ENCODE results near the gene AGFG2.
"Not testable (repeated sequence)": the region's sequence is repeated elsewhere in the genome, so short reads cannot be mapped to it uniquely, and the experiment has no call there.

The AGFG2 gene

DNA sequence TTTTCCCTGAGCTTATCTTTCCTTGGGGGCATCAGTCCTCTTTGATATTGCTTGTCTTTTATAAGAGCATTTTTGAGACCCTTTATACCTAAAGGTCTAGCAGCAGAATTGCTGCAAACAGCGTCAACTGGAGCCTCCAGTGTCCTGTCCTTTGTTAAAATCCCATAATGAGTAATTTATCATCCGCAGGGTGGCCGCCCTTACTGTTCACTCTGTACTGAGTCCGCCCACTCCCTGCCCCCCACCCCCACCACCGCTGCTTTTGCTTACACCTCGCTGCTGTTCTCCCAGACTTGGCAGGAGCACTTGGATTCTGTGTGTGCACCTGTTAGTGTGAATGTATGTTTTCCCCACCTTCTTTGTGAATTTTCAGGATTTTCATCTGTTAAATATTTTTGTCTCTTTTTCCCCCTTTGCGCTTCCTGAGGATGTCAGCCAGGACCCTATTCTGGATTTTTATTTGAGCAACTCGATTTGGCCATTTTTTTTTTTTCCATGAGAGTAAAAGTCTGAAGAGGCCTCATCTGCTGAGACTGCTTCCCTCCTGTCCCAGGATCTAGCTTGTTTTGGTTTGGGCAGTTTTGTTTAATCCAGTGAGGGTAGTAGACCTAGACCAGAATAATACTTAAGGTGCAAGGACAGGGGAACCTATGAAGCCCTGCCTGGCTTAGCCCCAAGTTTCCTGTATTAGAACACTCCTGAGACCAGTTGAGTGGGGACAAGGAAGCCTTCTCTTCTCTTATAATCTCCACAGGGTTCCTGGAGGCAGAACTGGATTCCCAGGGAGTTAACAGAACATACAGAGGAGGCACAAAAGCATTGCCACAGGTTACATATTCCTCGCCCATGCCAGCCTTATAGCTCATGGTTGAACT lies 8.2 kb downstream of the AGFG2 start:
- H3K4me3 ChIP-seq (ENCODE audit: low read depth, low read length): no peak overlapping the region

DNA sequence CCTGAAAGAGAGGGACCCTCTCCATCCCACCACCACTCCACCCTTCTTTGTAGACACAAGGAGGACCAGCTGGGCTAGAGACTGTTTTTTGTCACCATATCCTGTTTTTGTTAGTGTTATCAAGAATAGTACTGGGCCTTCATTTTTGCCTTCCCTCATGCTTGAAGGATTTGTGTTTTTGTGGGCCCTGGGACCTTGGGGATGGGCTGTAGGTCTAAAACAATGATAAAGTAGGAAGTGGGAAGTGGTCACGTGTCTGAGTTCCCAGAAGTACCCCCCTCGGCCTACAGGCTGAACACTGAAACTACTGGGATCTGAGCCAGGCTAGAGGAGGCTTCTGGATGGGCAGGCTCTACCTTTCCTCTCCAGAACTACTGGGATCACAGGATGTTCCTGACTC lies 8.9 kb downstream of the AGFG2 start:
- no peak overlapping the region for H3K4me3 ChIP-seq (ENCODE audit: low read depth, low read length)

DNA sequence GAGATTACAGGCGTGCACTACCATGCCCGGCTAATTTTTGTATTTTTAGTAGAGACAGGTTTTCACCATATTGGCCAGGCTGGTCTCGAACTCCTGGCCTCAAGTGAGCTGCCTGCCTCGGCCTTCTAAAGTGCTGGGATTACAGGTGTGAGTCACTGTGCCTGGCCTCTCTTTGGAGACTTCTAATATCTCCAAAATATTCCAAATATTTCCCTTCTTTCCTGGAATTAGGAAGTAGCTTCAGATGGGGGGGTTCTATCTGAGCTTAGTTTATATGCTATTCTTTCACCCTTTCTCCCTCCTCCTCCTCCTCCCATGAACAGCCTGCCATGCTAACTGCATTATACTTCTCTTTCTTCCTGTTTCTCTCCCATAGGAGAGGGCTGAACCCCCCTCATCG lies 9.4 kb downstream of the AGFG2 start:
- H3K4me3 ChIP-seq (ENCODE audit: low read depth, low read length): not testable (repeated sequence)

DNA sequence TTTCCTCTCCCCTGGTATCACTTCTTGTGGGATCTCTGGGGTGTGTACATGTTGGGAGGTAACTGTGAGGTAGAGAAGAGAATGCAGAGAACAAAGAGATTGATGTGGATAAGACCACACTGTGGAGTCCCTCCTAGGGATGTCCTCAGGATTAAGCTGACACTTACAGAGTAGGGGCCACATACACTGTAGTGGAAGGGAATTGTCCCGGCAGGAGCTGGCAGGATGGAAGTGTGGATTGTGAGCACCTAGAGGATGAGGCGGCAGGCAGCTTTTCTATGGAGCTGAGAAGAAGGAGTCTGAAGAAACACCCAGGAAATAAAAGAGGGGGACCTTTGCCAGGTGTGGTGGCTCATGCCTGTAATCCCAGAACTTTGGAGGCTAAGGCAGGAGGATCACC lies 13.5 kb downstream of the AGFG2 start:
- no peak overlapping the region for H3K4me3 ChIP-seq (ENCODE audit: low read depth, low read length)

DNA sequence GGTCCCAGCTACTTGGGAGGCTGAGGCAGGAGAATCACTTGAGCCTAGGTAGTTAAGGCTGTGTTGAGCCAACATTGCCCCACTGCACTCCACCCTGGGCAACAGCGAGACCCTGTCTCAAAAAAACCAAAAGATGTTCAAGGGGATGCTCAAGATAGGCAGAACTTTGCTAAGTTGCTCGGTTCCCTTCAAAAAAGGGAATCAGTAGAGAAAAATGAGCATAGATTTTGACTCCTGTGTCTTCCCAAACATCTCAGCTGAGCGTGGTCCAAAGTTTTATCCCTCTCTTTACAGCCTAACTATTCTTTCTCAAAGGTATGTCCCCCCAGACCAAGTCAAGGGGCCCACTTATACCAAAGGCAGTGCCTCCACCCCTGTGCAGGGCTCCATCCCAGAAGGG lies 14.0 kb downstream of the AGFG2 start:
- no peak overlapping the region for H3K4me3 ChIP-seq (ENCODE audit: low read depth, low read length)

DNA sequence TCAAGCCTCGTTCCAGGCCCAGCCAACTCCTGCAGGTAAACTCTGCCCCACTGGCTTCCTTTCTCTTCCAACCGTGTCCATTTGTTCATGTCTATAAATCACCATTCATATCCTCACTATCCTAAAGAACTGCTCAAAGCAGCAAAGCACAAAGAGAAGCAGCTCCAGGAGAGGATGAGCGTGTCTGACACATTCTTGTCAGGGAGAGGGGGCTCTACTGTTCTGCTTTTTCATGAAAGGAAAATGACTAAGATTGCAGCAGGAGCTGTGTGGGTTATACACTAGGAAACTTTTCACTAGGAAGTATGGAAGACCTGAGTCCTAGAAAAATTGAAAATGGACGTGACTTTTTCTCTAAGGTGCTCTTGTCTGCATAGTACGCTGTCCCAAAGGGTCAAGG lies 16.7 kb downstream of the AGFG2 start:
- H3K4me3 ChIP-seq (ENCODE audit: low read depth, low read length): no peak overlapping the region

DNA sequence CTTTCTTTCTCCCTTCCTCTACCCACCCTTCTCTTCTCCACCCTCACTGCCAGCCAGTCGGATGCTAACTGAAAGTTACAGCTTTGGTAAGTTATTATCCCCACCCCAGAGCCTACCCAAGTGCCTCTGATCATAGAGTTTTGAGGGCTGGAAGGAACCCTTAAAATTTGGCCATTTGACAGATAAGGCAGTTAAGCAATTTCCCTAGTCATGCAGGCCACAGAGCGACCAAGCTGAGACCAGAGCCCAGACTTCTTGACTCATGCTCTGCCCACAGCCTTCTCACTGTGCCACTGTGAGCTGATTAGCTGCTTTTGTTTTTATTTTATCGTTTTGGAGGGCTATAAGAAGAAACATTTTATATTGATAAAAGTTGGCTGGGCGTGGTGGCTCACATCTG lies 17.5 kb downstream of the AGFG2 start:
- no peak overlapping the region for H3K4me3 ChIP-seq (ENCODE audit: low read depth, low read length)

DNA sequence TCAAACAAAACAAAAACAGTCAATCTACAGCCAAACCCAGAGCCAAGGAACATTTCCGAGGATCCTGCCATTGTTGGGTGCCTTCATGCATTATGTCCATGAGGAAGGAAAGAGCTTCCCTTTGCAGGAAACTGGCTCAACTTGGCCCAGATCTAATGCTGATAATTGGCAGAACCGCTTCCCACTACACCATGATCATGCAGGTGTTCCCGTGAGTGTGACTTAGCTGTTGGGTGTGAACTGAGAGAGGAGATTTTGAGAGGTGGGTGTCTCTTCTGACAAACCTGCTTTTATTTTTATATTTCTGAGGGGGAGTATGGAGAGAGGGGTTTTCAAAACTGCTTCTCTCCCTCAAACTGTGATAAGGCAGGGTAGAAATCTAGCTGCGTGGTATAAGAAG lies 20.1 kb downstream of the AGFG2 start:
- H3K4me3 ChIP-seq (ENCODE audit: low read depth, low read length): no peak overlapping the region

DNA sequence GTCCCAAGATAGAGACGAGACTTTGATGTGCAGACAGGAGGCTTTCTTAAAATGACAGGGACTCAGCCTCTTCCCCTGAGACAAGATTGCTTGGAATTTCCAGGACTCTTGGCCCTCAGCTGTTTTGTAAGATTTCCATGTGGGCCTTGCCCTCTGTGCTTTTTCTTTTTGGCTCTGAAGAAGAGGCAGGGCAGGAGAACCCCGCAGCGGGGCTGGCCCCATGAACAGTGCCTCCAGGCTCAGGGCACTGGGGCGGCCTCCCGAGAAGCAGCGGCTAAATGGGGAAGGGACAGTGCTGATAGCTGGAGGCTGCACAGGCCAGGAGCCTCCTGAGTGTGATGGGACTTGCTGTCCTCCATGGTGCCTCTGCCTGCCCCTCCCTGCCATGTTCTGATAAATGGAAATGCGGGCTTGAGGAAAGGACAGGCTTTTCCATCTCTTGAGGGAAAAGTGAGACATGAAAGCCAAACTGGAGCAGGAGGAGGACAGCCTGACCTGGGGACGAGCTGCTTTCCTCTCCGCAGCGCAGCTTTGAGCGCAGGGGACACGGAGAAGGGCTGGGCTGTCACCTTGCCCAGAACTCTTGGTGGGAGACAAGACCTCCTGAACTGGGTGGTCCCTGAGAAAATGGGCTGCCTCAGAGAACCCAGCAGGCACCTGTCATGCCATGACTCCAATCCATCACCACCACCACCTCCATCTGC lies 22.6 kb downstream of the AGFG2 start:
- no peak overlapping the region for H3K4me3 ChIP-seq (ENCODE audit: low read depth, low read length)

DNA sequence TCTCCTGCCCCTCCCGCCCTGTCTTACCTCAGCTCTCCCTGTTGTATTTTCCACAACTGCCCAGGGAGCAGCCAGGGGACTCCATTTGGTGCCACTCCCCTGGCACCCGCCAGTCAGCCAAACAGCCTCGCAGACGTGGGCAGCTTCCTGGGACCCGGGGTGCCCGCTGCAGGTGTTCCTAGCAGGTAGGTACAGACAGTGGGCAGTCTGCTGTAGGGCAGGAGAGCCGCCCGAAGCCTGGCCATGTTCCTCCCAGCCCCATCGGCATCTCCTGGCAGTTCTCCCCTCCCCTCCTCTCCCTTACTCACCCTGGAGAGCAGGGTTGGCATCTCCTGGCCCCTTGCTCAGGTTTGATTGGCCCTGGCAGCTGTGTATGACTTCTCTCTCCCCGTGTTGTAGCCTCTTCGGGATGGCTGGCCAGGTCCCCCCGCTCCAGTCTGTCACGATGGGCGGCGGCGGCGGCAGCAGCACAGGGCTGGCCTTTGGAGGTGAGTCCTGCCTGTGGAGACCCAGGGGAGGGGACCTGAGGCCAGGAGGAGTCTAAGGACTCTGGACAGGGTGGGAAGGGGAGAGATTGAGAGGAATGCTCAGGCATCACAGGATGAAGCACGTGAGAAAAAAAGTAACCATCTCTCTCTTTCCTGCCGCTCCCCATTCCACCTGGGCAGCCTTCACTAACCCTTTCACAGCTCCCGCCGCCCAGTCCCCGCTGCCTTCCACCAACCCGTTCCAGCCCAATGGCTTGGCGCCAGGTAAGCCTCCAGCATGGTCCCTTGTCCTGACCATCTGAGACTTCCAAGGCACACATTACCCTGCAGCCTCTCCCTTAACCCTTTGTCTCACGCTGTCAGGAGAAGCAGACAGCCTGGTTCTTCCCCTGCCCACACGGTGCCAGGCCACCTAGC lies 23.4 kb downstream of the AGFG2 start:
- no peak overlapping the region for H3K4me3 ChIP-seq (ENCODE audit: low read depth, low read length)

DNA sequence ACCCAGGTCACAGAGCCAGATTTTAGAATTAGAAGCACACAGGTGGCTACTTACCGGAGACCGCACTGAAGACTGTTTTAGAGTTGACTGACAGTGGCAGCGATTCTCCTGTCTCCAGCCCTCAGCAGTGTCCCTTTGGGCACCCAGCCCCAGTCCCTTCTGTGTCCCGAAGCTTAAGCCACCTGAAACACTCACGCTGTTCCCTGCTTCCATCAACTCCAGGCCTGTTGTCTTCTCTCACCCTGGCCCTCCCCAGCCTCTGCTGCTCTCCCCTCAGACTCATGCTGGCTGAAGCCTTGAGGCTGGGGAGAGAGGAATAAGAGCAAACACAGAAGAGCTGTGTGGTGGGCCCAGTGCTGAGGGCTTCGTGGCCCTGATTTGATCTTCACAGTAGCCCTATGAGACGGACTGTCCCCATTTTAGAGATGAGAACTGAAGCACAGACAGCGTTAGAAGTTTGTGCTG lies 24.1 kb downstream of the AGFG2 start:
- H3K4me3 ChIP-seq (ENCODE audit: low read depth, low read length): no peak overlapping the region

DNA sequence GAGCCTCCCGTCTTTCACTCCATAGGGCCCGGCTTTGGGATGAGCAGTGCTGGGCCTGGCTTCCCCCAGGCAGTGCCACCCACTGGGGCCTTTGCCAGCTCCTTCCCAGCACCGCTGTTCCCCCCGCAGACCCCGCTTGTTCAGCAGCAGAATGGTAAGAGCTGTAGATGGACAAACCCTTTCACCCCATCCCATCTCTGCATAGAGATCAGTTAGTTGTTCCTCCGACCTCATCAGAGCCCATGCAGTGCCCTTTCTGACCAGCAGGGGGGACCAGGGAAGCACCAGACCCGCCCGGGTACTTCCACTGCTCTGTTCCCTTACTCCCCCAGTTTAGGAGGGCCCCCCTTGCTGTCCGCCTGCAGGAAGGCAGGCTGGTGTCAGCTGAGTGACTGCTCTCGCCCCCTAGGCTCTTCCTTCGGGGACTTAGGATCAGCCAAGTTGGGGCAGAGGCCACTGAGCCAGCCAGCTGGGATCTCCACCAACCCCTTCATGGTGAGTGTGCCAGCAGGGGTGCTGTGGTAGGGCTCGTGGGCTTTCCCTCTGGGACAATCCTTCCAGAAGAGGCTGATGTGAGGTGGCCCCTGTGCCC lies 24.9 kb downstream of the AGFG2 start:
- no peak overlapping the region for H3K4me3 ChIP-seq (ENCODE audit: low read depth, low read length)

DNA sequence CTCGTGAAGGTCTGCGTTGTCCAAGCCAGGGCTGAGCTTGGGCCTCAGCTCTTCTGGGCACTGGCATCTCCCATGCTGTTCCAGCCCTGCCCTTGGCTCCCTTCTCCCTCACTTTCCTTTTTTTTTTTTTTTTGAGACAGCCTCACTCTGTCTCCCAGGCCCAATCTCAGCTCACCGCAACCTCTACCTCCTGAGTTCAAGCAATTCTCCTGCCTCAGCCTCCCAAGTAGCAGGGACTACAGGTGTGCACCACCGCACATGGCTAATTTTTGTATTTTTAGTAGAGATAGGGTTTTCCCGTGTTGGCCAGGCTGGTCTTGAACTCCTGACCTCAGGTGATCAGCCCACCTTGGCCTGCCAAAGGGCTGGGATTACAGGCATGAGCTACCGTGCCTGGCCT lies 25.4 kb downstream of the AGFG2 start:
- H3K4me3 ChIP-seq (ENCODE audit: low read depth, low read length): not testable (repeated sequence)

DNA sequence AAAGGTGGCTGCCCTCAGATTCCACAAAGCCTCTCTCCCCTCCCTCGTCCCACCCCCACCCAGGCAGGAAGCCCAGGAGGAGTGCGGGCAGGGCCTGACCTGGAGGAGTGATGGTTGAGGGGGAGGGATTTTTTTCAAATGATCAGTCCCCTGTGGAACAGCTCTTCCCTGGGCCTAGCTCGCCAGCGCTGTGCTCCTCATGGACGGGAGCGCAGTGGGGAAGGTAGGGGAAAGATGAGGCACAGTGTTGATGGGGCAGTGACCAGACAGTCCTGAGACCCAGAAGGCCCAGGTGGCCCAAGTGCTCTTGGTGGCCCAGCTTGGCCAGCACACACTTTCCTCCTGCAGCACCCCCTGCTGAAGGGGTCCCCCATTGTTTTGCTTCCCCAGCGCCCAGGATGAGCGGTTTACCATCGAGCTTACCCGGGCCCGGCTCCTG lies 26.1 kb downstream of the AGFG2 start:
- H3K4me3 ChIP-seq (ENCODE audit: low read depth, low read length): no peak overlapping the region

DNA sequence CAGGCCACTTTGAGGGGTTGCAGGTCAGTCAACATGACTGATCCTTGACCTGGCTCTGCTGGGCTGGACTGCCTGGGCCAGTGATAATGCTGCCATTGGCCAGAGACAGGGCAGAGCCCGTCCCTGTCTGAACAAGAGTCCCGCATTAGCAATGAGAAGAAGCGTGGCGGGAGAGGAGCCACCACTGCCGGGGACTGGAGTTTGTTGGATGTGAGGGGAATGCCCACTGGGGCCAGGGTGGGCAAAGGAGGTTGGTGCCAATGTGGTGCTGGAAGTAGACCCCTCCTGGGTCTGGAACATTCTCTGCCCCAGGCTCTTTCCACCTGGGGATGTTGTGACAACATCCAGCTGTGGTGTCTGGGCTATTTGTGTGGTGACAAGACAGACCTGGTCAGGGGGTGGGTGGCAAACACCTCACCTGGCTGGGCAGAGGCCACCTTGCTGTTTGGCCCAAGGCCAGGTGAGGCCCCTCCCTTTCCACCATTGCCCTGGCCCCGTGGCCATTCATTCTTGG lies 27.1 kb downstream of the AGFG2 start:
- H3K4me3 ChIP-seq (ENCODE audit: low read depth, low read length): no peak overlapping the region

DNA sequence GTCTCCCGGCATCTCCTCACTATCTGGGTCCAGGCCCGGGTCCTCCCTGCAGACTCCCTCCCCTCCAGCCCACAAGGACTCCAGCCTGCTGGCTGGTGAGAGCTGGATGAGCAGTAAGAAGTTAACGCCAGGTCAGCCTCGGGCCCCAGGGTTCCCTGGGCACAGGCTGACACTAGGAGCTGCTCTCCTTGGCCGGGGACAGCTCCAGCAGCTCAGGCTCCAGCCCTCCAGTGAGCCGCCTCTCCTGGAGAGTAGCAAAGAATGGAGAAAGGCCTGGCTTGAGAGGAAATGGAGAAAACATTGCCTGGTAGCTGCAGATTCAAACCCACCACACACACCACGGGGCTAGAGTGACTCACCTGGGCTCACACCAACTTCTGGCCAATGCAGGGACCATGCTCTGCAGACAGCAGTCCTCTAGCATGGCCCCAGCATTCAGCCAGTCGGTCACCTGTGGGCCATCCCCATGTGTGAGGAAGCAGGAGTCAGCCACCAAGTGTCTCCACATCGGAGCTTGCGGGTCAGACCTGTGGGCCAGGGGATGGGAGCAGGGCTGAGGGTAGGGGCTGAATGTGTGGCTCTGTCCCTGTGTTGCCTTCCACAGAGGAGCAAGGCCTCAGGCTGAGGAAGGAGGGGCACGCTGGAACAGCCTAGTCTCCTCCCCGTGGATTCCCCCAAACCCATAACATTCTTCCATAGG lies 28.2 kb downstream of the AGFG2 start:
- no peak overlapping the region for H3K4me3 ChIP-seq (ENCODE audit: low read depth, low read length)

DNA sequence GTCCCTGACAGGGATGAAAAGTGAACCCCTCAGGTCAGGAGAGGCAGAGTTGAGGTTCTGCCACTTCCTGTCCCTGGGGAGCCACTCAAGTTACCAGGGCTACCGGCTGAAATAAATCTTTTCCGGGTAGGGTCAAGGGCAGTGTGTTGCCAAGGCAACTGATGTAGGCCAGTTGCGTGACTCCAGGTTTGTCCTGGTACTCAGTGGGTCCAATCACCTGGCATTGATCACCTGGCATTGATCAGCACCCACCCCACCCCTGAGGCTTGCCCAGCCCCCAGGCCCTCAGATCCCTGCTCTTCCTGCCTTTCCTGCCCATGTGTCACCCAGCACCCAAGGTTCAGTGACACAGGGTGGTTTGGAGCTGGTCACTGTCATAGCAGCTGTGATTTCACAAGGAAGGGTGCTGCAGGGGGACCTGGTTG lies 28.8 kb downstream of the AGFG2 start:
- no peak overlapping the region for H3K4me3 ChIP-seq (ENCODE audit: low read depth, low read length)

DNA sequence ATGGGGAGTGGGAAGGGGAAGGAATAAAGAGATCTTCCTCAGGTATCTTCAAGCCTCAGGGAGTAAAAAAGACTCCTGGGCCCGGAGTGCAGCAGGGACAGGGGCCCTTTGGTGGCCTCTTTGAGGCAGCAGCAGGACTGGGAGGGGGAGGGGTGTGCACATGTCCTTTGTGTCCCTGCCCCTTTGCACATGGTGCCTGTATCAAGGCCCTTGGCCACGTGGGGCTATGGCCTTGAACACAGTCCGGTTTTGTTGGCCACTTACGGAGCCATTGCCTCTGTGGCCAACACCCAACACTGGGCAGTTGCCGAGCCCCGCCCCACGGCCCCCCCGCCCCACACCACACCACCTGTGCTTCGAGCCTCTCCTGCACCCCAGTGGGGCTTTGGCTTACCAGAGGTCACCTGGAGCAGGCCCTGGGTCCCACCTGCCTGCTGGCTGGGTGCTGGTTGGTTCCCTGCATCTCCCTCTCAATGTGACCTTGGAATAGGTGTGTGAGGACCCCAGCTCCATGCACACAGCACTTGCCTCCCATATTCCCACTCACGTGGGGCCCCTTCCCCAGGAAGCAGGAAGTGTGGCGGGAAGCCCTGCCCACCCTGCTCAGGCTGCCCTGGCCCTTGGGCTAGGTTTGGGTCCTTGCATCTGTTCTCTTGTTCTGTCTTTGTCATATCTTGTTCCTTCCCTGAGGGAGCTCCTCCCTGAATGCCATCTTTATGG lies 29.3 kb downstream of the AGFG2 start:
- H3K4me3 ChIP-seq (ENCODE audit: low read depth, low read length): no peak overlapping the region

Data from iPS-11a (cell line).